Thyroid gland (tissue), 4 donors: ENCODE data around the gene PRKAB2. TPM values are rescaled to one million over a fixed set of nuclear protein-coding genes. Genes with fewer than 3 reads are reported as not detected.

Experiments
- DNase-seq, 2 donors: peaks; one replicate each; pipeline ENCODE4 v3.0.0-alpha.2; 2019
- H3K27ac ChIP-seq, 3 donors: fragments of 200-600 bp; sonication (generic); 1 replicate in 2 of 3; 2 replicates in 1 of 3; pipeline ENCODE4 v1.5.1; 2016 to 2019; ENCODE audit warnings: mild to moderate bottlenecking in 1 of 3, moderate library complexity in 1 of 3
- H3K27me3 ChIP-seq: fragments of 200-600 bp; sonication (generic); one replicate; pipeline ENCODE4 v1.5.1; 2019
- H3K36me3 ChIP-seq, 2 donors: fragments of 200-600 bp; sonication (generic); one replicate each; pipeline ENCODE4 v1.5.1; 2016 to 2019
- H3K4me1 ChIP-seq, 2 donors: fragments of 200-600 bp; sonication (generic); one replicate each; pipeline ENCODE4 v1.5.1; 2017 to 2019
- H3K4me3 ChIP-seq, 3 donors: fragments of 200-600 bp; sonication (generic); replicated peaks in 1 of 3; 1 replicate in 2 of 3; 2 replicates in 1 of 3; pipeline ENCODE4 v1.5.1; 2016; ENCODE audit warnings: mild to moderate bottlenecking in 1 of 3
- H3K9me3 ChIP-seq: fragments of 200-600 bp; sonication (generic); one replicate; pipeline ENCODE4 v1.5.1; 2017
- CTCF ChIP-seq, 6 experiments: fragments of 200-600 bp in 3 of 6; fragments of 450-650 bp in 3 of 6; sonication (generic) in 3 of 6; IDR thresholded peaks; one replicate each; pipeline ENCODE4 v1.5.1; 2016 to 2019; ENCODE audit warnings: antibody characterized with exemption in 6 of 6, mild to moderate bottlenecking in 2 of 6, inconsistent platforms in 1 of 6, moderate library complexity in 1 of 6
- POLR2A ChIP-seq, 2 donors: fragments of 450-650 bp; IDR thresholded peaks; one replicate each; pipeline ENCODE4 v1.6.1; 2017; ENCODE audit warnings: antibody characterized with exemption in 2 of 2, mild to moderate bottlenecking in 2 of 2, moderate library complexity in 1 of 2
- WGBS, 2 donors: methylation state at CpG; one replicate each; pipeline ENCODE4 v1.1.5; 2017; 5-methylcytosine and 5-hydroxymethylcytosine counted together
- intact Hi-C: fragments of 100-400 bp; cut with DNase I; formaldehyde crosslinking; loops from one replicate; pipeline ENCODE4 v1.15.1; 2023
- total RNA-seq, 4 donors: library from RNA; depleted of rRNA; stranded (reverse); fragments of >200 nt; gene quantifications; one replicate each; pipeline ENCODE4 v1.2.3, GENCODE V29; 2016

The PRKAB2 gene
- total RNA-seq, 4 donors from 2014 or later, result 9.9 to 13.7 (median 12.8) TPM

GRCh38 chr1:147215540-147215916, 43.3 kb upstream of the PRKAB2 start:
- Histone ChIP-seq H3K36me3 (no peaks in the 10 kb centered on the region), H3K4me3 (no peak overlapping the region), H3K27me3 (no peaks in the 10 kb centered on the region), H3K27ac (no peak overlapping the region), H3K4me1 (no peaks in the 10 kb centered on the region), H3K9me3 (no peaks in the 10 kb centered on the region)
- DNase-seq, result no peak
- TF ChIP-seq POLR2A (IDR thresholded peaks at IDR 0.05) (no peak), CTCF (IDR thresholded peaks at IDR 0.05) (no peak)
- WGBS, 2 donors, result 50 to 51% methylated on average over 2 of the region's 2 CpGs
- intact Hi-C loops, result no loop called here

GRCh38 chr1:147214842-147215539, 42.7 kb upstream of the PRKAB2 start:
- no peak overlapping the region for H3K27ac ChIP-seq
- intact Hi-C loops, result no loop called here

GRCh38 chr1:147214325-147214724, 42.1 kb upstream of the PRKAB2 start:
- H3K9me3 ChIP-seq, result no peaks in the 10 kb centered on the region
- intact Hi-C loops, result no loop called here
- no peak overlapping the region for H3K4me3 ChIP-seq
- no peaks in the 10 kb centered on the region for H3K36me3 ChIP-seq
- no peaks in the 10 kb centered on the region for H3K27me3 ChIP-seq
- DNase-seq, result no peak
- H3K4me1 ChIP-seq, result no peaks in the 10 kb centered on the region
- no peak for TF ChIP-seq POLR2A (IDR thresholded peaks at IDR 0.05)
- no peak for TF ChIP-seq CTCF (IDR thresholded peaks at IDR 0.05)
- WGBS, 2 donors, result 88 to 92% methylated on average over 7 of the region's 7 CpGs
- no peak overlapping the region for H3K27ac ChIP-seq

More at GRCh38 chr1:147214842-147215539, 42.7 kb upstream of the PRKAB2 start:
- H3K36me3 ChIP-seq, result no peaks in the 10 kb centered on the region
- H3K9me3 ChIP-seq, result no peaks in the 10 kb centered on the region
- no peaks in the 10 kb centered on the region for H3K4me1 ChIP-seq
- no peak overlapping the region for H3K4me3 ChIP-seq
- no peak for TF ChIP-seq CTCF (IDR thresholded peaks at IDR 0.05)
- TF ChIP-seq POLR2A (IDR thresholded peaks at IDR 0.05), result no peak
- no peaks in the 10 kb centered on the region for H3K27me3 ChIP-seq
- no peak for DNase-seq

- no peak overlapping the region for H3K27ac ChIP-seq
- H3K9me3 ChIP-seq, result no peaks in the 10 kb centered on the region
- DNase-seq, result no peak
- H3K4me3 ChIP-seq, result no peak overlapping the region
- no peaks in the 10 kb centered on the region for H3K27me3 ChIP-seq
- intact Hi-C loops, result no loop called here
- TF ChIP-seq CTCF (IDR thresholded peaks at IDR 0.05) (no peak), POLR2A (IDR thresholded peaks at IDR 0.05) (no peak)
- H3K36me3 ChIP-seq, result no peaks in the 10 kb centered on the region
- H3K4me1 ChIP-seq, result no peaks in the 10 kb centered on the region
Measured at GRCh38 chr1:147213271-147213670, 41.0 kb upstream of the PRKAB2 start.

GRCh38 chr1:147211577-147211976, 39.3 kb upstream of the PRKAB2 start:
- H3K9me3 ChIP-seq, result no peaks in the 10 kb centered on the region
- intact Hi-C loops, result no loop called here
- no peak for DNase-seq
- no peaks in the 10 kb centered on the region for H3K36me3 ChIP-seq
- no peaks in the 10 kb centered on the region for H3K27me3 ChIP-seq
- WGBS, 2 donors, result 99 to 100% methylated on average over 2 of the region's 2 CpGs
- no peaks in the 10 kb centered on the region for H3K4me1 ChIP-seq
- H3K4me3 ChIP-seq, result no peak overlapping the region
- TF ChIP-seq CTCF (IDR thresholded peaks at IDR 0.05) (no peak), POLR2A (IDR thresholded peaks at IDR 0.05) (no peak)
- no peak overlapping the region for H3K27ac ChIP-seq
